HTR-8/SVneo (cell line): ENCODE data around the gene TP63.

Experiments
- DNase-seq: peaks from one replicate; pipeline ENCODE4 v3.0.0; 2011; ENCODE audit warnings: low spot score, mixed read lengths; ENCODE audit not compliant: insufficient read length
- FAIRE-seq: peaks from 2 replicates; lab custom pipeline; 2011; peaks lifted over from hg19 to GRCh38; lab: Jason Lieb, UNC

Gene TP63

DNA sequence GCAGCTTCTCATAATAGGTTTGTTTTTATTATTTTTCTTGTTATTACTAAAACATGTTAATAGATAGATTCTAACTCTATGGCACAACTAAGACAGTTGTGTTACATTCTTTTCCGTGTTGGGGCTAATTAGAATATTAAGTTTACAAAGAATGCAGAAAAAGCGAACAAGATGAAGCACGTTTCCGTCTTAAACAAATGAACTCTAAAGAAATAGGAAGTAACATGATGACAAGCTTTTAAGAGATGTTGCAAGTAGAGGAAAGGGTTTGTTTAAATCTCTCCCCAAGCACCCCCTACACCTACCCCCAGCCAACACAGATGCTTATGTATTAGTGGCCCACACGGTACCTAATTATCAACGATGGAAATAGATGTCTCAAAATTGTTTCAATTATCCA is 207.1 kb downstream of the TP63 start:
- no peak for DNase-seq
- no peak for FAIRE-seq

DNA sequence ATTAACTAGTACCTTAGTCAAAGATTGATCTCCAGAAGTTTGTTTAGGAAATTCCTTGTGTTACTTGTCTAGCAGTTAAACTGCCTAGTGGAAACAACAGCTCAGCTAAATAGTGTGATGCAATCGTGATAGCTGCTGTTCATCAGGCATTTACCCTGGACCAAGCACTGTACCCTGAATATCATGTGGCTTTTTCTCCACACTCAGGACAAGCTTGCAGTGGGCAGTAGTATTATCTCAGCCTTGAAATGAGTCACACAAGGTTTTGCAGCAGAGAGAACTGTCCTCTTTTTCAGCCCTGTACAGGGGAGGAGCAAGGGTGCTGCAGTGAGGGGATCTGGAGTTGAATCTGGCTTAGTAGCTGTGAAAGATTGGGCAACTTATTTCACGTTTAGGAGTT is 208.4 kb downstream of the TP63 start:
- no peak for DNase-seq
- FAIRE-seq: no peak

DNA sequence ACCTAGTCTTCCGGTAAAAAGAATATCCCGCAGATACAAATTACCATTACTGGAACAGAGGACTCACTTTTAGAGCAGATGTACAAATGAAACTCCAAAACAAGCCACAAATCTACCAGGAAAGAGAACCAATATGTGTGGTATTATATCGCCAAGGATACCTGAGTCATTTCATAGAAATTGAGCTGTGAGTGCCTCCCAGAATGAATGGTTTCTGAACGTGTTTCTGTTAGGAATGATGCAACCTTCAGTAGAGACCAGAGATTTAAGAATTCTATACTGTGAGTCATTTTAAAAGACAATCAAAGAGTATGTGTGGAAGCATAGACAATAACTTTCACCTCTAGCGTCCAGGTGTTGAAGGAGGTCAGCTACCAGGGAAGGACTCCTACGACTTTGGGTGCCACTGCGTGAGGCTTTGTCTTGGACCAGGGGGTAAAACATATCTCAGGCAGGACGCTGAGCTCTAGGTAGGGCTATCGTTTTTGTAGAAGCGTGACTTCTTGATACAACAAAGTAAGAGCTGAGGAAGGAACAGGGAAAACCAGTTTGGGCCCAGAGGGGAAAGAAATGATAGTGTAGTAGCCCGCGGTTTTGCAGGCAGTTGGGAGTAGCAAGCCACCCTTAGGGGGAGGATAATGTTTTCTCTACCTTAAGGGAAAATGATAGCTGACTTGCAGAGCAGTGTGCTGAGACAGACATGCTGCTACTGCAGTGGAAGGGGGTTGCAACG is 210.4 kb downstream of the TP63 start:
- FAIRE-seq (no peak), DNase-seq (no peak)

DNA sequence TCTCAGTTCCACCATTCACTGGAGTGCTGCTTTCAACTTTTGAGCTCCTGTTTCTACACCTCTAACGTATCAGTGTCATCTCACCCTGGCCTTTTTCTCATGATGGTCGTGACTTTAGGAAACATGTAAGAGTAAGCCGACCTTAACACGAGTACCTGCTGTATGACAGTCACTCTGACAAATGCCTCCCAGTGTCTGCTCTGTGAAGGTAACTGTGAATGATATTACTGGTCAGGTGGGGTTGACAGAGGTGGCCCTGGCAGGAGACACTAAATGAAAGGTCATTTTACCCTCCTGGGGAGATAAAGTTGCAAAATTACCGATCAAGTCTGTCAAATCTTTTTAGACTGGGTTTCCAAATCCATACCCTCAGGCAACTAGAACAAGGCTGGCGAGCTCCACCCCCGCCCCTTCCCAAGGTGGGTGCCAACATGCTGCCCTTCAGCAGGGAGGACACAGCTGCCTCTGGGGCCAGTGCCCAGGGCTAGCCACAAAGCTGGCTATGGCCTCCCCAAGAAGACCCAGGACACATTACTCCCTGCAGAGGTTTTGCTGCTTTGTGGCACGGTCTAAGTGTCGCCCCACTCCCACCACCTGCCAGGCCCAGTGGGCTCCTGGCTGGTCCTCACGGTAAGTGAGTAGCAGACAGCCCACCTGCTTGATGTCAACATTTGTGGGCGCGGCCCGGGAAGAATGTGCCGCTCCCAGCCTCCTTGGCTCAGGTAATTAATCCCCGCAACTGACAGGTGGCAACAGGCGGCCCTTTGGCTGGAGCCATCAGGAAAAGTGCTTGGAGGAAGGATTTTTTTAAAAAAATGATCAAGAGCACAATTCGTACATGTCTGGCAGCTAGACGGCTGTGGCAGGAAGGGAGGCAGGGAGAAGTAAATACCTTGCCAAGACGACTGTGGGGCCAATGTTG is 211.8 kb downstream of the TP63 start:
- FAIRE-seq: peak; percentile 9
- no peak for DNase-seq

DNA sequence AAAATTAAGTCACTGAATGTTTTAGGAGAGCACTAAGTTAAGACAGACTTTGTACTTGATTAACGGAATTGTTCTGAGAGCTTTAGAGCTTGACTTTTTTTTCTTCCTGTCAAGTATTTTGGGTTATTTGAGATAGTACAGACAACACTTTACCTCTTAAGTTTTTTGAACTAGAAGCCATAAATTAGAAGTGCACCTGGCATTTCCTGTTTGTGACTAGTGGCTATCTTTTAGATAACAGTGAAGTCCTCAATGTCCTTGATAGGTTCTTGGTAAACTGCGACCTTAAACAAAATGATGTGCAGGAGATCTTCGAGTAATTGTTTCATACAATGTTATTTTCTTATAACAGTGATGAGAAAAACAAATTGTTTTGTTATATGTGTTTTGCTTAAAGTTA is 213.9 kb downstream of the TP63 start:
- FAIRE-seq (no peak), DNase-seq (no peak)

DNA sequence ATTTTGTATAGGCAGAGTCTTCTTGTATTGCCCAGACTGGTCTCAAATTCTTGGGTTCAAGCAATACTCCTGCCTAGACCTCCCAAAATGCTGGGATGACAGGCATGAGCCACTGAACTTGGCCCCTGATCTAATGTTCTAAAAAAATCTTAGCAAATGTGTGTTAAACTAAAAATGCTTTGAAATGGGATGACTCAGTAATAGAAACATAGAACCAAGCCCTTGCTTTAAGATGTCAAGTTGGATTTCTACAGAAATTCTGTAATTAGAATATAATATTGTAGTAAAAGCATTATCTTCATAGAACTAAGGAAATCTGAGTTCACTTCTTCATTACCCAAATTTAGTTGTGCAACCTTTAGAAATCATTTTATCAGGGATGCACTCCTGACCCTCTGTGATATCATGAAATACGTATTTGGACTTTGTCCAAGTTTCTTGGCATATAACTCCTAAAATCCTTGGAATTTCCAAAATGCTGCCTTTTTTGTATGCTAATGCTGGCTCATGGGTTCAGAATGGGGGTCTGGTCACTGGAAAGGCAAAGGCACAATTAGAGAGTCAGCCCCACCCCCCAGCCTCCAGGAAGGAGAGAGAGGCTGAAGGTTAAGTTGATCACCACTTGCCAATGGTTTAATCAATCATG is 217.3 kb downstream of the TP63 start:
- FAIRE-seq (no peak), DNase-seq (no peak)

DNA sequence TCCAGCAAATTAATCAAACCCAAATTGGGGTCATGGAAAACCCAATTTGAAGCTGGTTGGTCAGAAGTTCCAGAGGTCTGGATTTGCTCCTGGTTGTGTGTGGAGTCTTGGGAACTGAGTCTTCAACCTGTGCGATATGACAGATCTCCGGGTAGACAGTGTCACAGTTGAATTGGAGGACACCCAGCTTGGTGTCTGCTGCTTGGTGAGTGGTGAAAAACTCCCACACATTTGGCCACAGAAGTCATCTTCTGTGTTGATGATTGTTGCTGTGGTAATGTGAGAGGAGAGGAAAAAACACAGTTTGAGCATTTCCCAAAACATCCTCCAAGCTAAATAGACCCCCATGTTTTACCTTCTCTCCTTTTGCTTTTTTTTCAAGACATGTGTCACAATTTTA is 218.1 kb downstream of the TP63 start:
- FAIRE-seq (no peak), DNase-seq (no peak)

DNA sequence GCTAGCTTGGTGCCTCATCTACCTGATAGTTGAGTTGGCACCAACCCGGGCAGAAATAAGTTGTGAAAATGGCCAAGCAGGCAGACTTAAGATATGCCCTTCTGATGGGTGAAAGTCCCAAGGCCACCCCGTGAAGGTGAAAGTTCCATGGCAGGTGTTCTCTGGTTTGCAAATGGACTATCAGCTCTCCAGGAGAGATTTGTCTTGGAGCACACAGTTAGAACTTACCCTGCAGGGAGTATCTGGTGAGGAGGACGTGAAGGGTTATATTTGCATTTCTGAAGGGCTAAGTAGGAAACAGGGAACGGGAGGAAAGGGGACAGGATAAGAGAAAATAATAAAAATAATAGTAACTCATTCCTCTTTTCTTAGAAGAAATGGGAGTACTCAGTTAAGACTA is 220.5 kb downstream of the TP63 start:
- DNase-seq: no peak
- FAIRE-seq: no peak

DNA sequence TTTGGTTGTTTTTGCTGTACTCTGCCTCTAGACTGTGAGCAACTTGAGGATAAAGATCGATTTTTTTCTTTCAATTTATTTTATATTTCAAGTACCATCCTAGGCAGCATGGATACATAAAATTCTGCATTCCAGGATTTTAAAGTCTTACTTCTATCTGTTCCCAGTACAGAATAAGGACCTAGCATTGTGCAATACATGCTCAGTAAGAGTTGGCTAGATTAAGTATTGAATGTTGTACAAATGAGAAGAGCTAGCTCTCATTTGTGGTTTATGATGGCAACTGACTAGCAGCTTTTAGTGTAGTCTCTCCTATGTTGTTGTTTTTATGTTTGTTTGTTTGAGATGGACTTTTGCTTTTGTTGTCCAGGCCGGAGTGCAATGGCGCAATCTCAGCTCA is 222.7 kb downstream of the TP63 start:
- no peak for DNase-seq
- FAIRE-seq: no peak

DNA sequence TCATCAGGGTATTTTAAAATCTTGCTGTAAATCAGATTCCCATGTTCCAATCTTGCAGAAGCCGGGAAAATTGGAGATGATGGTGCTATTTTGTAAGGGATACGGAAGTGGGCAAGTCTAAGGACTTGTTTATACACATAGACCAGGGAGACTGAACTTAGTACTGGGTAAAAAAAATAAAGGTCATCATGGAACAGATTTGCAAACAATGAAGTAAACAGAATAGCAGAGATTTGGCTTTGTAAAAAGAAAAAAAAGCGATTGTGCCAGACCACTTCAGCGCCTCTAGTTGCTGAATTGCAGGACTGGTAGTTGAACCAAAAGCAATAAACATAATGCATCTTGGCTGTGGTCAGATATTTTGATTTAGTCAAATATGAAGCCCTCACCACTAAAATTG is 229.1 kb downstream of the TP63 start:
- FAIRE-seq (no peak), DNase-seq (no peak)

DNA sequence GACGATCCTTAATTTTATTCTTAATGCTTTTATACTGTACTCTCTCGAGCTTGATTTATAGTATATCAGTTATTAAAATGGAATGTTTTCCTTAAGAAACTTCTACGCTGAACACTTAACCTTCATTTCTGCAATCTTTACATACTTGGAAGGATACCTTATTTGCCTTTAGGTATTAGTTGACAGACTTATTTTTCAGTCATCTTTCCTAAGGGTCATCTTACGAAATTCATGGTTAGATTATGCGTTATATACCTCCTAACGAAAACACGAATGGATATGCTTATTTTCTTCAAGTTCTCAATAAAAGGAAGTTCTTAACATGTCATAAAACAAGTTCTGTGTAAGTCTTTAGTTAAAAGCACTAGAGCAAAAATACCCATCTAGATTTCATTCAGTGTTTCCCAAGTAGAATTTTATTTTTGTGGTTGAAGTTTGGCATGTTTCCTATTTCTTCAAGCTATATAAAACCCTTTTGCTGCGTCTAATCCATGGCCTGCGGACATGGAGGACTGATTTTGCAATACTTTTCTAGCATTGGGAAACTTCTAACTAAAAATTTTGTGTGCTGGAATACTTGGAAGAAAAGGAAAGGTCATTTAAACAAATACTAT is 231.3 kb downstream of the TP63 start:
- FAIRE-seq (no peak), DNase-seq (no peak)

DNA sequence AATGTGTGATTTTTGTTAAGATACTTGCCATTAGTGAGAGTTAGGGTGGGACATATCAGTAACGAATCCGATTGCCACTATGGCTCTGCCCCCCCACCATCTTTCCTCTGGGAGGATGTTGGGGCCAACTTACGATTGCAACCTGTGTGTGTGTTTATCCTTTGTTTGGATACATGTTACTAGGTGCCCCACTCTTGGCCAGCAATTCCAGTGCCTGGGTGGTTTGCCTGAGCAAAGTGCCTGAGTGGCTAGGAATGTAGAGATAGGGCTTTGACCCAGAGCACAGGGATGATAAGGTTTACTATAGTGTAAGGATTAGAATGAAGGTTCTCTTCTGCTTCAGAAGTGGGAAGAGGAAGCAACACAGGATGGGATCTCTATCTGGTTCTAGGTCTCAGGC is 231.8 kb downstream of the TP63 start:
- FAIRE-seq (no peak), DNase-seq (no peak)

DNA sequence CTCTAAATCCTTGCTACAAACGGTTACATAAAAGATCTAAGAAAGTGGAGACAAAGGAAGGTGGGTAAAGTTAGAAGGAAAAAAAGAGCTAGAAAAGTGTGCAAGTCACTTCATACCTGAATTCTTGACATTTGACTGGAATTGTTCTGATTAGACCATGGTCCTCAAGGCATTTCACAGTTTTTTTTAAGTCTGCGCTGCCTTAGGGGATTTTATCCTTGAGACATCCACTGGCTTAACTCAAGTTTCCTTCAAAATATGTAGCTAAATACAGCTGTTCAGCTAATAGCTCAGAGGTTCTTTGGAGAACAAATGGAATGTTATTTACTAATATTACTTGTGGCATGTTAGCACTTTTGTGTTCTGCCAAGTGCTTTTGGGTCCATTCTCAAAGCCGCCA is 236.9 kb downstream of the TP63 start:
- DNase-seq (no peak), FAIRE-seq (no peak)

DNA sequence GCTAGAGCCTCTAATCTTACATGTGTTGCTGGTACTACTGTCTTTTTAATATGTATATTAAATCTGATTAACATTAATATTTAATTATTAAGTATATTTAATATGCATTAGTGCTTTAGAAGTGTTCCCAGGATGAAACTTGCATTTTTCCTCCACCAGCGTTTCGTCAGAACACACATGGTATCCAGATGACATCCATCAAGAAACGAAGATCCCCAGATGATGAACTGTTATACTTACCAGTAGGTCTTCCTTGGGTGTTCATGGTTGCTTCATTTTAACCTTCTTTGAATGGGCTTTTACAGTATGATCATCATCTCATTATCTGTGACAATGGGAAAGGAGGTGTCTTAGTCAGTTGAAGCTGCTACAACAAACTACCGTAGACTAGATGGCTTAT is 238.0 kb downstream of the TP63 start:
- no peak for FAIRE-seq
- no peak for DNase-seq

DNA sequence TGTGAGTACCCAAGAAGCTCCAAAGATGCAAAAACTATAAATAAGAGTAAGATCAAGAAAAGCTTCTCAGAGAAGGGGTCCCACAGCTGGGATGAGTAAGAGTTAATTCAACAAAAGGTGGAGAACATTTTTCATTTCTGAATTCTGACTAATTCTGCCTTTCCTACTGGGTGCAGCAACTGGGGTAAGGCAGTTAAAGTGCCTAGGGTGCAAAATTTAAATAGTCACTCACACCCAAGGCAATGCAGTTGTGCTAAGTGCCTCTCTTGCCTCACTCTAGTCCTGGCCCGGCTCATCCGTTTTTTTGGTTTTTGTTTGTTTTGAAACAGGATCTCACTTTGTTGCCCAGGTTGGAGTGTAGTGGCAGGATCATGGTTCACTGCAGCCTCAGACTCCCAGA is 240.2 kb downstream of the TP63 start:
- FAIRE-seq: no peak
- no peak for DNase-seq

DNA sequence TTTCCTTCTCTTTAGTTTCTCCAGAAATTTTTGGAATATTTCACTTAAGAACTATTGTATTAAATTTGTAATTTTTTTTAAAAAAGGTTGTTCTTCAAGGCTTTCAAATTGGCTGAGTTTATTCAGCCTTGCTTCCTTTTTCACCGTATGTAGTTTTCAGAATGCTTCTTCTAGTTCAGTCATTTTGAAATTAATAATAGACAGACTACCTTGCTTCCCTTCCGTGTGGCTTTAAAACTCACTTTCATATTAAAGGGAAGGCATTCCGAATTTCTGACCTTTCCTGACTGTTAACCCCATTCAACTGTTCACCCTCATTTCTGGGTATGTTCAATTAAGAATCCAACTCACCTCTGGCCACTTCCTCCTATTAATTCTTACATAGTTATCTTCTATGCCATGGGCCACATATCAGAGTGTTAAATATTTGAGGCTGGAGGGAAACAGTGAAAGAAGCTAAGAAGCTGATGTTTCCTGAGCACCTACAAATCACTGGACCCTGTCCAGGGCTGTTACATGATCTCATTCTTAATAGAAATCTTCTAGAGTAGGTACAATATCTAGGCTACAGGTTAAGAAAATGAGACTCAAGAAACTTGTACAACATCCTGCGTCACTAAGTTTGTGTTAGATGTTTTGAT is 252.0 kb downstream of the TP63 start:
- no peak for DNase-seq
- no peak for FAIRE-seq

DNA sequence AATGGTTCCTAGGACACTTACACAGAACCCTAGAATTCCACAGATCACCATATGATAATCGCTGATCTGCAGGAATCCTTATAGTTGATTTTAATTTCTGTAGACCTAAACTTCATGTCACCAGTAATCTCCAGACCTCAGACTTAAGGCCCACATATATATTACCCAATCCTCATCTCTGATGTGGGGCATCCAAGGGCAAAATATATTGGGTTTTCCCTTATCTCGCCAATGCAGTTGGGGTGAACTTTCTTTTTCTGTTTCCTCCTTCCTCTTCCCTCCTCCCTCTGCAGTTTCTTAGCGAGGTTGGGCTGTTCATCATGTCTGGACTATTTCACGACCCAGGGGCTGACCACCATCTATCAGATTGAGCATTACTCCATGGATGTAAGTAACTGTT is 259.3 kb downstream of the TP63 start:
- DNase-seq (no peak), FAIRE-seq (no peak)

DNA sequence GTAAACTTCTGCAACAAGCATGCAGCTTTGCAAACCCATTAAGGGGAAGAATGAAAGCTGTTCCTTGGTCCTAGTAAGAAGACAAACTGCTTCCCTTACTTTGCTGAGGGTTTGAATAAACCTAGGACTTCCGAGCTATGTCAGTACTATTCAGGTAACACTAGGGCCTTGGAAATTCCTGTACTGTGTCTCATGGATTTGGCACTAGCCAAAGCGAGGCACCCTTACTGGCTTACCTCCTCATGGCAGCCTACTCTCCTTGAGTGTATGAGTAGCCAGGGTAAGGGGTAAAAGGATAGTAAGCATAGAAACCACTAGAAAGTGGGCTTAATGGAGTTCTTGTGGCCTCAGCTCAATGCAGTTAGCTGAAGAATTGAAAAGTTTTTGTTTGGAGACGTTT is 265.3 kb downstream of the TP63 start:
- FAIRE-seq (no peak), DNase-seq (no peak)

DNA sequence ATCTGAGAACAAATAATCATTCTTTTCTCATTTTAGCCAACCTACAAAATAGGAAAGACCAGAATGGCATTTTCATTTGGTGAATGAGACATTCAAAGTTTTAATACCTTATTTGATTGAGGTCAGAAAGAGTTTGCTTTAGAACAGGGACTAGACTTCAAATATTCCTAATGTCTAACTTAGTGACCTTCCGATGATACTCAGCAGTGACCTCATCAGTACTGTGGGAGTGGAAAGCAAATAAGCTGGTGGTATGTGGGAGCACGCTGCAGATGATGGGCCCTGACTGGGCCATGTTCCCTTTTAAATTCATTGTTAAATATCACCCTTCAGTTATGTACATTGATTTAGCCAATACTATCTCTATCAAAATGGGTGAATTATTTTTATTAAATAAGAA is 266.2 kb downstream of the TP63 start:
- DNase-seq (no peak), FAIRE-seq (no peak)

DNA sequence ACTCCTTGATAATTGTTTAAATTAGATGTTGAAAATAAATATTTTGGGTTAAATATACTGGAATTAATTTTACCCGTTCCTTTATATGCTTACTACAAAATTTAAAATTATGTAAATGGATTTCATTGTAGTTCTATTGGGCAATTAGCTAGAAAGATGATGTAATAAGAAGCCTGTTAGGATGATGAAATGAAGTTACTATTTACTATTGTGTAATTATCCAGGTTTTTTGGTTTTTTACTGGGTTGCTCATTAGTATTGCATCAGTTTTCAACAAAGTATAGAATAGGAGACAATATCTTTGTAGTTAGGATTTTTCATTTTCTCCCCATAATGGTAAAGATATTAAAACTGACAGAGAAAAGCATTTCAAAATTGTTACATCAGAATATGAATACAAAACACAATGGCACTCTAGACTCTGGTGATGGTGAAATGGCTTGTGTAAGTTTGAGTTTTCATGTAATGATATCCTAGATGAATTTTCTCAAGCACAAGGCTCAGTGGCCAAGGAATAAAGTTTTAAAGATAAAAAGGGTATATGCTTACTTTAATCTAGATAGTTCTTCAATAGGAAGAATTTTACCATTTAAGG is 267.5 kb downstream of the TP63 start:
- FAIRE-seq: no peak

More for the DNA sequence above, 267.5 kb downstream of the TP63 start:
- DNase-seq: no peak
